Measurements from ENCODE around the gene SLC45A1. TPM values are rescaled to one million over a fixed set of nuclear protein-coding genes. Genes with fewer than 3 reads are reported as not detected.

SLC45A1 gene
- total RNA-seq, 2 experiments from 2014 or later: 0.16 to 0.56 TPM

DNA sequence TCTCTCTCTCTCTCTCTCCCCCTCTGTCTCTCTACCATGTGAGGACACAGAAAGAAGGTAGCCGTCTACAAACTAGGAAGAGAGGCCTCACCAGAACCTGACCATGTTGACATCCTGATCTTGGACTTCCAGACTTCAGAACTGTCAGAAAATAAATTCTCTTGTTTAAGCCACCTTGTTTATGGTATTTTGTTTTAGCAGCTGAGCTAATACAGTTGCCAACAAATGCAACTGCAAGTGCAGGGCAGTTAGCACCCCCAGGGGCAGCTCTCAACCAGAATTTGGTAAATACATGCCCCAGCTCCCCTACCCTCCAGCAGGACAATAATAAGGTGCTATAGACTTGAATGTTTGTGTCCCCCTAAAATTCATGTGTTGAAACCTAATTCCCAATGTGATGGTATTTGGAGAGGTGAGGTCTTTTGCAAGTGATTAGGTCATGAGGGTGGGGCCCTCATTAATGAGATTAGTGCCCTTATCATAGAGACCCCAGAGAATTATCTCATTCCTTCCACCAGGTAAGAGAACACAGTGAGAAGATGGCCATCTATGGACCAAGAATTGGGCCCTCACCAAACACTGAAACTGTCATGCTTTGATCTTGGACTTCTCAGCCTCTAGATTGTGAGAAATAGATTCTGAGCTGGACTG lies 6.7 kb upstream of the SLC45A1 start:
- no peaks in the 10 kb centered on the region for H3K36me3 Mint-ChIP-seq (ENCODE audit: low read depth)
- TF ChIP-seq CTCF (IDR thresholded peaks at IDR 0.05): no peak
- no peak overlapping the region for H3K27ac Mint-ChIP-seq
- H3K27me3 Mint-ChIP-seq: peaks cover 18% of the 10 kb centered on the region
- intact Hi-C loops (cut with micrococcal nuclease): no loop called here
- no peak overlapping the region for H3K4me3 Mint-ChIP-seq
- CTCF ChIA-PET: interaction anchor here (0.6 to 3.2 kb wide), 4 partner anchors 279 to 395 kb away, joined by 3 to 11 read pairs (median 4); no protein-coding TSS in a partner anchor
- H3K4me1 Mint-ChIP-seq (ENCODE audit: low read depth): peaks cover 5% of the 10 kb centered on the region
- ATAC-seq (no peak), DNase-seq (no peak)
- no peaks in the 10 kb centered on the region for H3K9me3 Mint-ChIP-seq
- POLR2A ChIA-PET: interaction anchor here (0.7 to 1.0 kb wide), 2 partner anchors 9 to 1250 kb away, joined by 3 read pairs; no protein-coding TSS in a partner anchor

GRCh38 chr1:8312235-8313218 lies 5.4 kb upstream of the SLC45A1 start:
- ATAC-seq: no peak
- Mint-ChIP-seq H3K27me3 (peaks cover 24% of the 10 kb centered on the region), H3K36me3 (ENCODE audit: low read depth) (no peaks in the 10 kb centered on the region), H3K4me1 (ENCODE audit: low read depth) (peaks cover 5% of the 10 kb centered on the region), H3K27ac (no peak overlapping the region), H3K4me3 (no peak overlapping the region), H3K9me3 (no peaks in the 10 kb centered on the region)
- ChIA-PET CTCF (interaction anchor here (1.4 to 4.8 kb wide), 4 partner anchors 281 to 297 kb away, joined by 3 to 37 read pairs (median 8); no protein-coding TSS in a partner anchor), POLR2A (interaction anchor here (1.0 kb wide), 1 partner anchor 10 kb away, joined by 3 read pairs; no protein-coding TSS in a partner anchor)
- no peak for DNase-seq
- TF ChIP-seq CTCF (IDR thresholded peaks at IDR 0.05): no peak
- intact Hi-C loops (cut with micrococcal nuclease): no loop called here

- Mint-ChIP-seq H3K27me3 (peaks cover 25% of the 10 kb centered on the region), H3K27ac (no peak overlapping the region), H3K9me3 (no peaks in the 10 kb centered on the region), H3K4me3 (no peak overlapping the region), H3K4me1 (ENCODE audit: low read depth) (peaks cover 7% of the 10 kb centered on the region), H3K36me3 (ENCODE audit: low read depth) (no peaks in the 10 kb centered on the region)
- CTCF ChIA-PET: interaction anchor here (4.8 kb wide), 1 partner anchor 281 kb away, joined by 37 read pairs; no protein-coding TSS in a partner anchor
- POLR2A ChIA-PET: no interaction called here
- intact Hi-C loops (cut with micrococcal nuclease): no loop called here
- DNase-seq (no peak), ATAC-seq (no peak)
- no peak for TF ChIP-seq CTCF (IDR thresholded peaks at IDR 0.05)
Observed at GRCh38 chr1:8313231-8313630, 4.7 kb upstream of the SLC45A1 start.

GRCh38 chr1:8314346-8315280 lies 3.3 kb upstream of the SLC45A1 start:
- Mint-ChIP-seq H3K4me1 (ENCODE audit: low read depth) (peaks cover 7% of the 10 kb centered on the region), H3K9me3 (no peaks in the 10 kb centered on the region), H3K36me3 (ENCODE audit: low read depth) (no peaks in the 10 kb centered on the region), H3K27me3 (peaks cover 29% of the 10 kb centered on the region), H3K27ac (no peak overlapping the region), H3K4me3 (no peak overlapping the region)
- ChIA-PET CTCF (interaction anchor here (0.7 to 4.8 kb wide), 14 partner anchors 12 to 506 kb away, joined by 3 to 61 read pairs (median 4); no protein-coding TSS in a partner anchor), POLR2A (interaction anchor here (0.6 to 1.0 kb wide), 2 partner anchors 9 to 31 kb away, joined by 3 to 4 read pairs; no protein-coding TSS in a partner anchor)
- peak; percentile 79 for TF ChIP-seq CTCF (IDR thresholded peaks at IDR 0.05)
- intact Hi-C loops (cut with micrococcal nuclease): loop anchor here (5.0 kb wide), 1 partner anchor 287 kb away; the partner anchor contains the start of gene ERRFI1
- DNase-seq (peak; percentile 55), ATAC-seq (peak; percentile 61)

Data from activated CD8-positive, alpha-beta T cell treated with anti-CD3 and anti-CD28 coated beads for 36 hours (primary cell).